ENCODE data around the gene CFDP1.

GRCh38 chr16:75445298-75445697 is 12.0 kb upstream of the CFDP1 start:
- TF ChIP-seq CTCF (IDR thresholded peaks at IDR 0.05; ENCODE audit: insufficient read depth, low read length): no peak
- TF ChIP-seq POLR2AphosphoS5 (IDR thresholded peaks at IDR 0.05; ENCODE audit: low read depth): no peak
- no peak for TF ChIP-seq GABPA (IDR thresholded peaks at IDR 0.05; ENCODE audit: low read depth)
- TF ChIP-seq SPI1 (IDR thresholded peaks at IDR 0.05; ENCODE audit: borderline replicate concordance, low read depth): no peak
- TF ChIP-seq, protein P1, sequence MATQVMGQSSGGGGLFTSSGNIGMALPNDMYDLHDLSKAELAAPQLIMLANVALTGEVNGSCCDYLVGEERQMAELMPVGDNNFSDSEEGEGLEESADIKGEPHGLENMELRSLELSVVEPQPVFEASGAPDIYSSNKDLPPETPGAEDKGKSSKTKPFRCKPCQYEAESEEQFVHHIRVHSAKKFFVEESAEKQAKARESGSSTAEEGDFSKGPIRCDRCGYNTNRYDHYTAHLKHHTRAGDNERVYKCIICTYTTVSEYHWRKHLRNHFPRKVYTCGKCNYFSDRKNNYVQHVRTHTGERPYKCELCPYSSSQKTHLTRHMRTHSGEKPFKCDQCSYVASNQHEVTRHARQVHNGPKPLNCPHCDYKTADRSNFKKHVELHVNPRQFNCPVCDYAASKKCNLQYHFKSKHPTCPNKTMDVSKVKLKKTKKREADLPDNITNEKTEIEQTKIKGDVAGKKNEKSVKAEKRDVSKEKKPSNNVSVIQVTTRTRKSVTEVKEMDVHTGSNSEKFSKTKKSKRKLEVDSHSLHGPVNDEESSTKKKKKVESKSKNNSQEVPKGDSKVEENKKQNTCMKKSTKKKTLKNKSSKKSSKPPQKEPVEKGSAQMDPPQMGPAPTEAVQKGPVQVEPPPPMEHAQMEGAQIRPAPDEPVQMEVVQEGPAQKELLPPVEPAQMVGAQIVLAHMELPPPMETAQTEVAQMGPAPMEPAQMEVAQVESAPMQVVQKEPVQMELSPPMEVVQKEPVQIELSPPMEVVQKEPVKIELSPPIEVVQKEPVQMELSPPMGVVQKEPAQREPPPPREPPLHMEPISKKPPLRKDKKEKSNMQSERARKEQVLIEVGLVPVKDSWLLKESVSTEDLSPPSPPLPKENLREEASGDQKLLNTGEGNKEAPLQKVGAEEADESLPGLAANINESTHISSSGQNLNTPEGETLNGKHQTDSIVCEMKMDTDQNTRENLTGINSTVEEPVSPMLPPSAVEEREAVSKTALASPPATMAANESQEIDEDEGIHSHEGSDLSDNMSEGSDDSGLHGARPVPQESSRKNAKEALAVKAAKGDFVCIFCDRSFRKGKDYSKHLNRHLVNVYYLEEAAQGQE (IDR thresholded peaks at IDR 0.05; ENCODE audit: insufficient replicate concordance, low read depth): no peak
